Stimulated activated effector memory CD8-positive, alpha-beta T cell treated with anti-CD3 and anti-CD28 coated beads, Interleukin-12 subunit alpha, Interleukin-12 subunit beta, amount 100 ng/mL, for 72 hours (primary cell): ENCODE results near the gene SHROOM3.

Source experiments
- ATAC-seq: fragments of 150-1000 bp; cut with Tn5 transposase; 2 replicates; pipeline ENCODE4 v1.10.0; 2021
- DNase-seq, 2 donors: peaks; one replicate each; pipeline ENCODE4 v3.0.0; 2021 to 2022; ENCODE audit warnings: low spot score in 2 of 2
- H3K27ac Mint-ChIP-seq: one replicate; pipeline ENCODE4 v1.8.0; 2022; ENCODE audit warnings: mild to moderate bottlenecking, mixed read lengths
- H3K36me3 Mint-ChIP-seq: one replicate; pipeline ENCODE4 v1.8.0; 2022; ENCODE audit warnings: mild to moderate bottlenecking, mixed read lengths
- H3K4me1 Mint-ChIP-seq: one replicate; pipeline ENCODE4 v1.8.0; 2022; ENCODE audit warnings: mixed read lengths
- H3K4me3 Mint-ChIP-seq: one replicate; pipeline ENCODE4 v1.8.0; 2022; ENCODE audit warnings: mild to moderate bottlenecking, mixed read lengths
- H3K9me3 Mint-ChIP-seq: one replicate; pipeline ENCODE4 v1.8.0; 2022; ENCODE audit warnings: mixed read lengths

SHROOM3 gene

DNA sequence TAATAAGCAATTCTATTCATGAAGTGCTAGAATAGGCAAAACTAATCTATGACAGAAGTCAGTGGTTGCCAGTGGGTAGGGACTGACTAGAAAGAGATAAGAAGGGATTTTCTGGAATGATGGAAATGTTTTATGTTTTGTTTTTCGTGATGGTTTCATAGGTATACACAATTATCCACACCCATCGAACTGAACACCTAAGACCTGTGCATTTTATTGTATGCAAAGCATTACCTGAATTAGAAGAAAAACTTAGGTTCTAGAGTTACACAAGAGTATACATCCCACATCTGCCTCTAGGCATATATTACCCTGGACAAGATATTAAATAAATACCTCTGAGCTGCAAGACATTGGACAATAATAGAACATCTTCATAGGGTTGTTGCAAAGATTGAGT lies 257.7 kb downstream of the SHROOM3 start:
- Mint-ChIP-seq H3K4me3 (no peak overlapping the region), H3K36me3 (no peaks in the 10 kb centered on the region), H3K27ac (no peak overlapping the region), H3K4me1 (peaks cover 11% of the 10 kb centered on the region), H3K9me3 (no peaks in the 10 kb centered on the region)
- ATAC-seq (no peak), DNase-seq (no peak)

GRCh38 chr4:76694056-76694455 lies 259.0 kb downstream of the SHROOM3 start:
- Mint-ChIP-seq H3K4me3 (no peak overlapping the region), H3K27ac (no peak overlapping the region), H3K36me3 (no peaks in the 10 kb centered on the region), H3K4me1 (peaks cover 11% of the 10 kb centered on the region), H3K9me3 (no peaks in the 10 kb centered on the region)
- DNase-seq (no peak), ATAC-seq (no peak)

DNA sequence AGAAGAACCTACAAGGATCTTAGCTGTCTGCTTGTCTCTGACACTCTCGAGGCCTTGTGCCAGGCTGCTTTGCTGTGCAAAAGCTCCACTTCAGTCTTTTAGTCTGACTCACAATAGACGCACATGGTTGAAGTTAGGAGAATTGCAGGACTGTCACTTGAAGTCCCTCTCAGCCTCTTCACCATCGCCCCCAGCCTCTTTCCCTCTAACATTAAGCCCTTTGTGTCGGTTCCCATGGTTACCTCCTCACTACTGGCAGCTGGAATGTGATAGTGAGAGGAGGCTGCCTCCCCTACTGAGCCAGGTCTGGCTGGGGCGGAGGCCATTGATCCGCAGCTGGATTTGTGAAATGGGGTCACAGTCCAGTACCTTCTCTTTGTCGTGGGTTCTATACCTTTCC lies 261.1 kb downstream of the SHROOM3 start:
- DNase-seq (no peak), ATAC-seq (no peak)
- H3K4me1 Mint-ChIP-seq, result no peaks in the 10 kb centered on the region
- no peak overlapping the region for H3K27ac Mint-ChIP-seq
- H3K4me3 Mint-ChIP-seq, result no peak overlapping the region
- H3K36me3 Mint-ChIP-seq, result no peaks in the 10 kb centered on the region
- H3K9me3 Mint-ChIP-seq, result no peaks in the 10 kb centered on the region

GRCh38 chr4:76697129-76697803 lies 262.2 kb downstream of the SHROOM3 start:
- no peak for ATAC-seq
- DNase-seq, result no peak
- H3K4me3 Mint-ChIP-seq, result no peak overlapping the region
- no peaks in the 10 kb centered on the region for H3K36me3 Mint-ChIP-seq
- no peaks in the 10 kb centered on the region for H3K4me1 Mint-ChIP-seq
- no peaks in the 10 kb centered on the region for H3K9me3 Mint-ChIP-seq
- H3K27ac Mint-ChIP-seq, result no peak overlapping the region

- H3K4me1 Mint-ChIP-seq, result no peaks in the 10 kb centered on the region
- DNase-seq, result no peak
- H3K27ac Mint-ChIP-seq, result no peak overlapping the region
- H3K9me3 Mint-ChIP-seq, result no peaks in the 10 kb centered on the region
- no peaks in the 10 kb centered on the region for H3K36me3 Mint-ChIP-seq
- ATAC-seq, result no peak
- H3K4me3 Mint-ChIP-seq, result no peak overlapping the region
Observed at GRCh38 chr4:76698141-76698540, 263.1 kb downstream of the SHROOM3 start.

GRCh38 chr4:76699751-76700310 lies 264.8 kb downstream of the SHROOM3 start:
- Mint-ChIP-seq H3K4me3 (no peak overlapping the region), H3K4me1 (no peaks in the 10 kb centered on the region), H3K9me3 (no peaks in the 10 kb centered on the region), H3K36me3 (no peaks in the 10 kb centered on the region), H3K27ac (no peak overlapping the region)
- DNase-seq (no peak), ATAC-seq (no peak)

- DNase-seq (no peak), ATAC-seq (no peak)
- no peaks in the 10 kb centered on the region for H3K4me1 Mint-ChIP-seq
- H3K36me3 Mint-ChIP-seq, result no peaks in the 10 kb centered on the region
- H3K9me3 Mint-ChIP-seq, result no peaks in the 10 kb centered on the region
- no peak overlapping the region for H3K4me3 Mint-ChIP-seq
- H3K27ac Mint-ChIP-seq, result no peak overlapping the region
Observed at GRCh38 chr4:76702440-76703122, 267.6 kb downstream of the SHROOM3 start.

- Mint-ChIP-seq H3K4me3 (no peak overlapping the region), H3K4me1 (no peaks in the 10 kb centered on the region), H3K9me3 (no peaks in the 10 kb centered on the region), H3K36me3 (no peaks in the 10 kb centered on the region), H3K27ac (no peak overlapping the region)
- ATAC-seq, result no peak
- no peak for DNase-seq
Observed at GRCh38 chr4:76703123-76703490, 268.1 kb downstream of the SHROOM3 start.

DNA sequence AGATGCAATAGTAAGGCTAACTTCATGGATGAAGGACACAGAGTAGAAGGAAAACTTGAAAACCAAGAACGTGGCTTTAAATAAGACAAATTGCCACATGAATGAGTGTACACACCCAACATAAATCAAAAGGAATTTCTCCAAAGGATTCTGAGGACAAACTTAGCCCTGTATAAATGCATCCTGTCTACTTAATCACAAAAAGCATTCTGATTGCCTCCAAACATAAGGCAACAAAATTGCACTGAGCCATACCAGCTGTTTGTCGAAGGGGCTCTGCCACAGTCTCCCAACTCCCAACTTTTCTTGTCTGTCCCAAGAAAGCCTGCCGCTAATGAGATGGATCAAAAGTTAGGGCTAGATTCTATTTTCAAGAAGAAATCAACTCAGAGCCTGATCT lies 268.6 kb downstream of the SHROOM3 start:
- H3K4me3 Mint-ChIP-seq, result no peak overlapping the region

DNA sequence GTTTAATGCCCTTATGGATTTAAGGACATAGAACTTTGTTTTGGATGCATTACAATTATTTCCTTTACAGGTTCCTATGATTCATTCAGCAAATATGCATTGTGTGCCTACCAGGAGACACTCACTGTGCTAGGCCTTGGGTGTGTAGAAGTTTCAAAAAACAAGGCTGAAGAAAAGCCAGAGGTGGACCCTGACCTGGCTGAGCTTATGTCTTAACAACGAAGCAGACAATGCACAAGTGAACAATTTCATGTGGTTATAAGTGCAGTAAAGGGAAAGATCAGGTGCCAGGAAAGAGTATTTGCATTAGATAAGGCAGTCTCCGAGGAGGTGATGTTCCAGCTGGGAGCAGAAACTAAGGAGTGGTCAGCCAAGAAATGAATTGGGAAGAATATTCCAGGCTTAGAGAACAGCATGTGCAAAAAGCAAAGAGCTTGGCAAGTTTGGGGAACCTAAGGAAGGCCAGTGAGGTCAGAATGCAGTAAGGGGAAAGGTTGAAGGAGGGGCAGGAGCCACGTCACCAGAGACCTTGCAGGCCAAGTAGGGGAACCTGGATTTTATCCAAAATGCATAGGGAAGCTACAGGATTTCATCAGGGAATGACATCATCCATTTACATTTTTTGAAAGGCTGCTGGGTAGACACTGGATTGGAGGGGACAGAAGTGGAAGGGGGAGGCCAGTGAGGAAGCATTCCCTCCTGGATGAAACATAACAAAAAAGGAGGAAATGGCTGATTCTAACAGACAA lies 269.3 kb downstream of the SHROOM3 start:
- Mint-ChIP-seq H3K9me3 (no peaks in the 10 kb centered on the region), H3K36me3 (no peaks in the 10 kb centered on the region), H3K4me1 (no peaks in the 10 kb centered on the region), H3K4me3 (no peak overlapping the region), H3K27ac (no peak overlapping the region)
- no peak for ATAC-seq
- no peak for DNase-seq

More for the DNA sequence above, 268.6 kb downstream of the SHROOM3 start:
- ATAC-seq (no peak), DNase-seq (no peak)
- H3K27ac Mint-ChIP-seq, result no peak overlapping the region
- no peaks in the 10 kb centered on the region for H3K9me3 Mint-ChIP-seq
- no peaks in the 10 kb centered on the region for H3K4me1 Mint-ChIP-seq
- H3K36me3 Mint-ChIP-seq, result no peaks in the 10 kb centered on the region

DNA sequence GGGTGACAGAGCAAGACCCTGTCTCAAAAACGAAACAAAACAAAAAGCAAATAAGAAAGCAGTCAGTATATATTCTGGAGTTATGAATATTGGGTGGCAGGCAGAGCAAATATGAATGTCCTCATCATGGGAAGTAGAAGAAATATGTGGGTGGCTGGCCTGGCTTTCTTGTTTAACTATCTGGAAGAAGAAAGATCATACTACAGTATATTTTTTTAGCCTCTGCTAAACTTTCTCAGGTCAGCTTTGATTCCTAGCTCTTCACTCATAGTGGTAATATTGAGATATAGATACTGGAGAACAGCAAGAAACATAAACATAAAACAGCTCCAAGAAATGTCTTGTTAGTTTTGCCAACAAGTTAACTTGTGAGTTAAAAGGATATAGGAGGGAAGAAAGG lies 270.4 kb downstream of the SHROOM3 start:
- ATAC-seq (no peak), DNase-seq (no peak)
- Mint-ChIP-seq H3K4me1 (no peaks in the 10 kb centered on the region), H3K4me3 (no peak overlapping the region), H3K27ac (no peak overlapping the region), H3K9me3 (no peaks in the 10 kb centered on the region), H3K36me3 (no peaks in the 10 kb centered on the region)

DNA sequence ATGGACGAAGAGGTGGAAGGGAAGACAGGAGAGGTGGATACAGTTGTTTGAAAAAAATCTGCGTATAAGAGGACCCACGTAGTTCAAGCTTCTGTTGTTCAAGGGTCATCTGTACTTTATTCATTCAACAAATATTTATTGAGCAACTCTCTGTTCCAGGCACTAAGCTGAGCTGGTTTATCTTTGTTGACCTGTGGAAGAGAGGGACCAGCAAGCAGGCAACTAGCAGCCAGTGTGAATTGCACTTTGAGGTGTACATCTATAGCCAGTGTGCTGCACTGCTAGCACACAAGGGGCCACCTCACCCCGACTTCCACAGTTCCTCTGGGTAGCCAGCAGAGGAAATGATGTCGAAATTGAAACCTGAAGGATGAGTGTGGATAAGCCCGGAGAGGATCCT lies 271.6 kb downstream of the SHROOM3 start:
- Mint-ChIP-seq H3K36me3 (no peaks in the 10 kb centered on the region), H3K4me1 (no peaks in the 10 kb centered on the region), H3K9me3 (no peaks in the 10 kb centered on the region), H3K4me3 (no peak overlapping the region), H3K27ac (no peak overlapping the region)
- ATAC-seq (no peak), DNase-seq (no peak)

- ATAC-seq (no peak), DNase-seq (no peak)
- no peak overlapping the region for H3K4me3 Mint-ChIP-seq
- no peaks in the 10 kb centered on the region for H3K4me1 Mint-ChIP-seq
- H3K27ac Mint-ChIP-seq, result no peak overlapping the region
- no peaks in the 10 kb centered on the region for H3K9me3 Mint-ChIP-seq
- no peaks in the 10 kb centered on the region for H3K36me3 Mint-ChIP-seq
Observed at GRCh38 chr4:76708971-76709771, 274.1 kb downstream of the SHROOM3 start.

- no peak for ATAC-seq
- Mint-ChIP-seq H3K9me3 (no peaks in the 10 kb centered on the region), H3K4me1 (no peaks in the 10 kb centered on the region), H3K36me3 (no peaks in the 10 kb centered on the region), H3K27ac (no peak overlapping the region), H3K4me3 (no peak overlapping the region)
- no peak for DNase-seq
Observed at GRCh38 chr4:76709772-76710090, 274.7 kb downstream of the SHROOM3 start.

- H3K4me1 Mint-ChIP-seq, result peaks cover 6% of the 10 kb centered on the region
- DNase-seq, result no peak
- H3K36me3 Mint-ChIP-seq, result no peaks in the 10 kb centered on the region
- no peak overlapping the region for H3K4me3 Mint-ChIP-seq
- H3K9me3 Mint-ChIP-seq, result no peaks in the 10 kb centered on the region
- H3K27ac Mint-ChIP-seq, result no peak overlapping the region
- ATAC-seq, result no peak
Observed at GRCh38 chr4:76712564-76712963, 277.5 kb downstream of the SHROOM3 start.
